Measurements from ENCODE around the gene FASN. TPM values are rescaled to one million over a fixed set of nuclear protein-coding genes. Genes with fewer than 3 reads are reported as not detected.

FASN gene
- total RNA-seq, 1 experiment from 2014 or later = 956 TPM

DNA sequence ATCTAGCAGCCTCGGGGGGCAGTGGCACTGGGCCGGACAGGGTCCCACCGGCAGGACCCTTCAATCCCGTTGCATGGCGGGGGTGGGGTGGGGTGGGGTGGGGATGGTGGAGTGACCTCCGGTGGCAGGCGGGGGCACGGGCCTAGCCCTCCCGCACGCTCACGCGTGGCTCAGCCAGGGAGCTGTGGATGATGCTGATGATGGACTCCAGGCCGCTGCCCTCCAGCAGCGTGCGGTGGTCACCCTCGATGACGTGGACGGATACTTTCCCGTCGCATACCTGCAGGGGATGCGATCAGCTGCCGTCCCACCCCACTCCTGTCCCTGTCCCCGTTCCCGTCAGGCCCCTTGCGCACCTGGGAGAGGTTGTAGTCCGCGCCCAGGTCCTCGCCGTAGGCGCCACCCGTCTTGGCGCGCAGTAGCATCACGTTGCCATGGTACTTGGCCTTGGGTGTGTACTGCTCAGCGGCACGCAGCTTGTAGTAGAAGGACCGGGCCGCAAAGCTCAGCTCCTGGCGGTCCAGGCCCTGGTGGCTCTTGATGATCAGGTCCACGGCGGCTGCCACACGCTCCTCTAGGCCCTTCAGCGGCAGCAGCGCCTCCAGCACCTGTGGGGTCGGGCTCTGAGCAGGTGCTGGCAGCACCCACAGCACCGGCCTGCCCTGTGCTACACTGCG lies 18.9 kb downstream of the FASN start:
- in situ Hi-C loops (cut with HindIII; ENCODE audit: low pct_unique_long_range_greater_than_20kb, low sequenced_read_pairs) (no loop called here), intact Hi-C loops (cut with micrococcal nuclease; ENCODE audit: unreplicated experiment) (no loop called here)
- Histone ChIP-seq H3K27me3 (ENCODE audit: control insufficient read depth, insufficient read depth, low read length) (no peaks in the 10 kb centered on the region), H3K9me3 (ENCODE audit: control insufficient read depth, insufficient read depth, low read depth, low read length) (no peaks in the 10 kb centered on the region), H3K4me3 (ENCODE audit: low read depth in 2 of 2, low read length in 2 of 2) (no peak overlapping the region), H3K4me1 (ENCODE audit: control insufficient read depth, insufficient read depth, low read length) (peaks cover 25% of the 10 kb centered on the region), H3K27ac (ENCODE audit: low read length) (no peak overlapping the region), H3K36me3 (ENCODE audit: control insufficient read depth, insufficient read depth, low read length) (peaks cover 3% of the 10 kb centered on the region)
- no peak for DNase-seq (ENCODE audit: low read depth, low spot score)
- POLR2A ChIA-PET = no interaction called here
- no peak for ATAC-seq
- CTCF ChIA-PET = interaction anchor here (0.6 kb wide), 1 partner anchor 149 kb away, joined by 5 read pairs; no protein-coding TSS in a partner anchor
- TF ChIP-seq, protein P1, sequence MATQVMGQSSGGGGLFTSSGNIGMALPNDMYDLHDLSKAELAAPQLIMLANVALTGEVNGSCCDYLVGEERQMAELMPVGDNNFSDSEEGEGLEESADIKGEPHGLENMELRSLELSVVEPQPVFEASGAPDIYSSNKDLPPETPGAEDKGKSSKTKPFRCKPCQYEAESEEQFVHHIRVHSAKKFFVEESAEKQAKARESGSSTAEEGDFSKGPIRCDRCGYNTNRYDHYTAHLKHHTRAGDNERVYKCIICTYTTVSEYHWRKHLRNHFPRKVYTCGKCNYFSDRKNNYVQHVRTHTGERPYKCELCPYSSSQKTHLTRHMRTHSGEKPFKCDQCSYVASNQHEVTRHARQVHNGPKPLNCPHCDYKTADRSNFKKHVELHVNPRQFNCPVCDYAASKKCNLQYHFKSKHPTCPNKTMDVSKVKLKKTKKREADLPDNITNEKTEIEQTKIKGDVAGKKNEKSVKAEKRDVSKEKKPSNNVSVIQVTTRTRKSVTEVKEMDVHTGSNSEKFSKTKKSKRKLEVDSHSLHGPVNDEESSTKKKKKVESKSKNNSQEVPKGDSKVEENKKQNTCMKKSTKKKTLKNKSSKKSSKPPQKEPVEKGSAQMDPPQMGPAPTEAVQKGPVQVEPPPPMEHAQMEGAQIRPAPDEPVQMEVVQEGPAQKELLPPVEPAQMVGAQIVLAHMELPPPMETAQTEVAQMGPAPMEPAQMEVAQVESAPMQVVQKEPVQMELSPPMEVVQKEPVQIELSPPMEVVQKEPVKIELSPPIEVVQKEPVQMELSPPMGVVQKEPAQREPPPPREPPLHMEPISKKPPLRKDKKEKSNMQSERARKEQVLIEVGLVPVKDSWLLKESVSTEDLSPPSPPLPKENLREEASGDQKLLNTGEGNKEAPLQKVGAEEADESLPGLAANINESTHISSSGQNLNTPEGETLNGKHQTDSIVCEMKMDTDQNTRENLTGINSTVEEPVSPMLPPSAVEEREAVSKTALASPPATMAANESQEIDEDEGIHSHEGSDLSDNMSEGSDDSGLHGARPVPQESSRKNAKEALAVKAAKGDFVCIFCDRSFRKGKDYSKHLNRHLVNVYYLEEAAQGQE (IDR thresholded peaks at IDR 0.05; ENCODE audit: insufficient read depth in 1 of 2, low read depth in 2 of 2, low read length in 1 of 2) = no peak
- peak; percentile 28; the same call in 1 of the 2 replicates for TF ChIP-seq POLR2AphosphoS5 (IDR thresholded peaks at IDR 0.05; ENCODE audit: low read depth, low read length)
- no TSS peak for BruUV-seq (replicated peaks)

DNA sequence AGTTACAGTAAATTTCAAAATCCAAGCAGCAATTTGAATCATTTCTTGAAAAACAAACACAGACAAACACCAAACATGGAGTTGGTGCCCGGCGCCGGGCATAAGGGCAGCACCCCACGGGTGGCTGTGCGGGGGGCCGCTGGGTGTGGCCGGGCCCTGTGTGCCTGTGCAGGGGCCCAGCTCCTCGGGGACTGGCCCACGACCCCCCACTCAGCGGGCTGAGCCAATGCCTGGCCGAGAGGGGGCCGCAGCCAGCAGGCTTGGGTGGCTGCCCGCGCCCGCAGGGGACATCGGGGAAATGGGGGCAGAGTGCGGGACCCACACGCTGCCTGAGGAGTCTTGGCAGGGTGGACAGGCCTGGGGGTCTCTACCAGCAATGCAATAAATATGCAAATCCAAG lies 19.6 kb downstream of the FASN start:
- CTCF ChIA-PET = interaction anchor here (0.6 kb wide), 1 partner anchor 148 kb away, joined by 5 read pairs; no protein-coding TSS in a partner anchor

More for the DNA sequence above, 19.6 kb downstream of the FASN start:
- intact Hi-C loops (cut with micrococcal nuclease; ENCODE audit: unreplicated experiment) (no loop called here), in situ Hi-C loops (cut with HindIII; ENCODE audit: low pct_unique_long_range_greater_than_20kb, low sequenced_read_pairs) (no loop called here)
- H3K4me3 ChIP-seq (ENCODE audit: low read depth in 2 of 2, low read length in 2 of 2) = no peak overlapping the region
- peak overlapping the region; percentile 41; the same call in 1 of the 2 replicates for H3K27ac ChIP-seq (ENCODE audit: low read length)
- peaks cover 25% of the 10 kb centered on the region for H3K4me1 ChIP-seq (ENCODE audit: control insufficient read depth, insufficient read depth, low read length)
- H3K9me3 ChIP-seq (ENCODE audit: control insufficient read depth, insufficient read depth, low read depth, low read length) = no peaks in the 10 kb centered on the region
- H3K36me3 ChIP-seq (ENCODE audit: control insufficient read depth, insufficient read depth, low read length) = no peaks in the 10 kb centered on the region; the same call in none of the 2 replicates
- ATAC-seq = no peak
- POLR2A ChIA-PET = no interaction called here
- no peak for TF ChIP-seq SIN3A (IDR thresholded peaks at IDR 0.05; ENCODE audit: borderline replicate concordance, insufficient read depth, low read depth, low read length)
- TF ChIP-seq, protein P2, sequence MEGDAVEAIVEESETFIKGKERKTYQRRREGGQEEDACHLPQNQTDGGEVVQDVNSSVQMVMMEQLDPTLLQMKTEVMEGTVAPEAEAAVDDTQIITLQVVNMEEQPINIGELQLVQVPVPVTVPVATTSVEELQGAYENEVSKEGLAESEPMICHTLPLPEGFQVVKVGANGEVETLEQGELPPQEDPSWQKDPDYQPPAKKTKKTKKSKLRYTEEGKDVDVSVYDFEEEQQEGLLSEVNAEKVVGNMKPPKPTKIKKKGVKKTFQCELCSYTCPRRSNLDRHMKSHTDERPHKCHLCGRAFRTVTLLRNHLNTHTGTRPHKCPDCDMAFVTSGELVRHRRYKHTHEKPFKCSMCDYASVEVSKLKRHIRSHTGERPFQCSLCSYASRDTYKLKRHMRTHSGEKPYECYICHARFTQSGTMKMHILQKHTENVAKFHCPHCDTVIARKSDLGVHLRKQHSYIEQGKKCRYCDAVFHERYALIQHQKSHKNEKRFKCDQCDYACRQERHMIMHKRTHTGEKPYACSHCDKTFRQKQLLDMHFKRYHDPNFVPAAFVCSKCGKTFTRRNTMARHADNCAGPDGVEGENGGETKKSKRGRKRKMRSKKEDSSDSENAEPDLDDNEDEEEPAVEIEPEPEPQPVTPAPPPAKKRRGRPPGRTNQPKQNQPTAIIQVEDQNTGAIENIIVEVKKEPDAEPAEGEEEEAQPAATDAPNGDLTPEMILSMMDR (IDR thresholded peaks at IDR 0.05) = no peak
- TF ChIP-seq POLR2AphosphoS5 (IDR thresholded peaks at IDR 0.05; ENCODE audit: low read depth, low read length) = no peak
- TF ChIP-seq, protein P1 (IDR thresholded peaks at IDR 0.05; ENCODE audit: insufficient read depth in 1 of 2, low read depth in 2 of 2, low read length in 1 of 2) = no peak
- no peak for TF ChIP-seq TCF7L2 (IDR thresholded peaks at IDR 0.05; ENCODE audit: low read depth, low read length)
- no TSS peak for BruUV-seq (replicated peaks)
- H3K27me3 ChIP-seq (ENCODE audit: control insufficient read depth, insufficient read depth, low read length) = no peaks in the 10 kb centered on the region
- no peak for DNase-seq (ENCODE audit: low read depth, low spot score)

Data from Panc1 (cell line).